GM18907 (cell line): ENCODE measurements around the gene ESRRG.
"Not testable (repeated sequence)": the region's sequence is repeated elsewhere in the genome, so short reads cannot be mapped to it uniquely, and the experiment has no call there.

Experiments
- ATAC-seq: cut with Tn5 transposase; IDR thresholded peaks from one replicate; pipeline ENCODE4 v1.9.1; 2021; ENCODE audit warnings: mild to moderate bottlenecking, moderate library complexity; ENCODE audit not compliant: unreplicated experiment

The ESRRG gene

GRCh38 chr1:216705676-216706075, 17.6 kb downstream of the ESRRG start:
- ATAC-seq, result no peak

DNA sequence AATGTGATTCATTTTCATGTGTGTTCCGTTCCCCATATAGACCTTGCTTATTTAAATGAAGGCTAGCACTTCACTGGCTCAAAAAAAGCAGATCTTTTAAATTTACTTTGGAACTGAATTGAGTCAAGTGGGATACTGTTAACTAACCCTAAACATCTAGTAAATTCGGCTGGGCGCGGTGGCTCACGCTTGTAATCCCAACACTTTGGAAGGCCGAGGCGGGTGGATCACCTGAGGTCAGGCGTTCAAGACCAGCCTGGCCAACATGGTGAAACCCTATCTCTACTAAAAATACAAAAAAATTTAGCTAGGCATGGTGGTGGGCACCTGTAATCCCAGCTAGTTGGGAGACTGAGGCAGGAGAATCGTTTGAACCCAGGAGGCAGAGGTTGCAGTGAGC, 19.2 kb downstream of the ESRRG start:
- ATAC-seq, result not testable (repeated sequence)

- ATAC-seq, result peak; percentile 86
Measured at GRCh38 chr1:216702170-216702569, 21.1 kb downstream of the ESRRG start.

DNA sequence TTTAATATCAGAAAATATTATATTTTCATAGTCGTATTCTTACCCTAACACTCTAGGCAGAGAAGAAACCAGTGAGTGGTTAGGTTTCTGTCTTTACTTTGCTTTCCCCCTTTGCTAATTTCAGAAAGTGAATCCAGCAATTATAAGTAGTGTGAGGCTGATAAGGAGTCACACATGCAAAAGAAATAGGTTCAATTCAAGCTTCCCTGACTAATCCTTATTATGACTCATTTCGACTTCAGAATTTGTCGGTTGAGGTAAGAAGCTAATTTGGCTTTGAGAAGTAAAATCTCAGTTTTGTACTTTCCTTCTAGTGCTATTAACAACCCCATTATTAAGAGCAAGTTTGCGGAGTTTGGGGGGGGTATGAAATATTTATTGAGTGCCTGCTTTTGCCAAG, 22.4 kb downstream of the ESRRG start:
- no peak for ATAC-seq

DNA sequence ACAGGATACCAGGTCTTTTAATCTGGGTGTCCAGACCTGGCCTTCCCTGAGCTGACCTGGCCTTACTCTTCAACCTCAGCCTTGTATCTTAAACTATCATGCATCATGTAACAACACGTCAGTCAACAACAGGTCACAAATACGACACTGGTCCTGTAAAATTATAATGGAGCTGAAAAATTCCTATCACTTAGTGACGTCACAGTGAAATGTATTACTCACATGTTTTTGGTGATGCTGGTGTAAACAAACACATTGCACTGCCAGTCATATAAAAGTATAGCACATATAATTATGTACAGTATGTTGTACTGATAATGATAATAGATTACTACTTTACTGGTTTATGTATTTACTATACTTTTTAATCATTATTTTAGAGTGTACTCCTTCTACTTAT, 31.5 kb downstream of the ESRRG start:
- ATAC-seq, result no peak

DNA sequence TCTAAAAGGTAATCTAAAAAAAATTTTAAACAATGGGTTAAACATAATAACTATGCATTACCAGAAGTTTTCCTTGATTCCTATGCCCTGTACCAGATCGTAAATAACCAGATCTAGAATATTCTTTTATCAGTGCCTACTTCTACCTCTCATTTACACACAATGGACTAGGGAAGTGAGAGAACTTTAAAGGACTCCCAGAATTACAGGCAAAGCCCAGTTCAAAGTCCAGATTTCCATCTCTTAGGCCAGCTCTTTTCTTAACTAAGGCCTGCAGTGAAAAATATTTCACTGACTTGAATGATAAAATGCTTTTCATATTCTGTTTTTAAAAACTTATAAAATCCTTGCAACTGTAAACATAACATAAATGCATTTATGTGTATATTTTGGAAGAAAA, 32.6 kb downstream of the ESRRG start:
- no peak for ATAC-seq

GRCh38 chr1:216688127-216688657, 35.0 kb downstream of the ESRRG start:
- no peak for ATAC-seq

- ATAC-seq, result no peak
Measured at GRCh38 chr1:216686860-216687766, 36.1 kb downstream of the ESRRG start.

- ATAC-seq, result no peak
Measured at GRCh38 chr1:216682752-216683151, 40.5 kb downstream of the ESRRG start.

GRCh38 chr1:216679108-216679507, 44.1 kb downstream of the ESRRG start:
- no peak for ATAC-seq

DNA sequence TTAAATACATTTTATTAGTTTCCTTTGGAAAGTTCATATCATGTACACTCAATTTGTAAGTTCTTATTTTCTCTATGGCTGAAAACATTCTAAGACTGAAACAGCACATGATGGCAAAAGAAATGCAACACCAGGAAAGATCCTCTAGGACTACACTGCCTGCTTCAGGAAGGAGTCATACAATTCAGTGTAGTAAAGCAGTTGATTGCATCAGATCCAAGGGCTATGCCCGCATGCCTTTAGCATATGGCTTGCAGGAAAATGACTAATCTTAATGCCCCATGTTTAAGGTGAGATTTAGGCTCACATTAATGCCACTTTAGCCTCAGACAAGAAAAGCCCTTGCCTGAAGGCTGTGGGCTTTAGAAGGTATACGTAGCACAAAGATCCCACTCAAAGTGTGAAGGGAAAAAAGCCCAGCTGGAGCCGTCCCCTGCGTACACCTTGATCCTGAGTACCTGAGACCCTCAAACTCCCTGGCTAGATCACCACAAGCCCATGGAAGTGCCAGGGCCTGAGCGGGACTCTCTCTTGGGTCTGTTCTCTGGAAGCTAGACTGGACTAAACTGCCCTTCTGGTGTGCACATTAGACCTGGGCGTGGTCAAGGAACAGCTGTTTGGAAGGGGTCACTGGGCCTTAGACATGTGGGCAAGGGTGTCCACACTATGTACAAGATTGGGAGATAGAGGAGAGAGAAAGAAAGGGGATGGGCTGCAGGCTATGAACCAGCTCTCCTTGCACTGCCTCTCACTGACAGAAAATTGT, 52.9 kb downstream of the ESRRG start:
- ATAC-seq, result no peak

GRCh38 chr1:216666441-216666840, 56.8 kb downstream of the ESRRG start:
- no peak for ATAC-seq

DNA sequence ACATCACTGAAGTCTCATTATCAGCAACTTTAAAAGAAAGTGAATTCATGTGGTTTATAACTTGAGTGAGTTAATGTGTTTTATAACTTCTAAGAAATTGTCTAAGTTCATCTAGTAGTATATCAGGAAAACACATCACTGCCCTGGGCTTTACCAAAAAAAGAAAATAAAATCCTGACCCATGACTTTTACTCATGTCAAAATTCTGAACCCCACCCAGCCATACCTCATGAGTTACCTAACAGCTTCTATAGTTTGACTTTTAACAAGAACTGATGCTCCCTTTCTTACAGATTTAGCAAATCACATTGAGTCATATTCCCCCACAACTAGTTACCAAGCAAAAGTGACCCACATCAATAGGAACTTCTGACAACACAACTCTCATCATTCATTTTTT, 57.4 kb downstream of the ESRRG start:
- ATAC-seq, result no peak

DNA sequence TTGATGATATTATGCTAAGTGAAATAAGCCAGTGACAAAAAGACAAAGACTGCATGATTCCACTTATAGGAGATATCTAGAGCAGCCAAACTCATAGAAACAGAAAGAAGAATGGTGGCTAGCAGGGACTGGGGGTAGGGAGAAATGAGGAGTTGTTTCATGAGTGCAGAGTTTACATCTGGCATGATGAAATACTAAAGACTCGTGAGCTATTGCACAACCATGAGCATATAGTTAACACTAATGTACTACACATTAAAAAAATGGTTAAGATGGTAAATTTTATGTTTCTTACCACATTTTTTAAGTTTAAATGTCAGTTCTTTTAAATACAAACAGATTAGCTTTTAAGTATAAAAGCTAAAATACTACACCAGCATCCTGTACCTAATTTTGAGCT, 57.8 kb downstream of the ESRRG start:
- ATAC-seq, result no peak

DNA sequence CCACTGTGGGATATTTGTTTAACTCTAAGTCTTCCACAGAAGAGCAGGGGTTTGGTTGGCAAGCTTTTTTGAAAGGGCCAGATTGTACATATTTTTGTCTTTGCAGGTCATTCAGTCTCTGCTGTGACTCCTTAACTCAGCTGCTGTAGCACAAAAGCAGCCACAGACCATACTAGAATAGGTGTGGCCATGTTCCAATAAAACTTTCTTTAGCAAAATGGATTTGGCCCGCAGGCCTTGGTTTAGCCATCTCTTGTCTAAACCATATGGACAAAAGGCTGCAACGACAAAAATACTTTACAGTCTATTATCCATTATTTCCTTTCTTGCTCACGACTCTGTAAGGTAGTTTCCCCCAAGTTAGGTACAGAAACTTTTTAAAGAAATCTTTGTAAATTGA, 60.5 kb downstream of the ESRRG start:
- ATAC-seq, result no peak

DNA sequence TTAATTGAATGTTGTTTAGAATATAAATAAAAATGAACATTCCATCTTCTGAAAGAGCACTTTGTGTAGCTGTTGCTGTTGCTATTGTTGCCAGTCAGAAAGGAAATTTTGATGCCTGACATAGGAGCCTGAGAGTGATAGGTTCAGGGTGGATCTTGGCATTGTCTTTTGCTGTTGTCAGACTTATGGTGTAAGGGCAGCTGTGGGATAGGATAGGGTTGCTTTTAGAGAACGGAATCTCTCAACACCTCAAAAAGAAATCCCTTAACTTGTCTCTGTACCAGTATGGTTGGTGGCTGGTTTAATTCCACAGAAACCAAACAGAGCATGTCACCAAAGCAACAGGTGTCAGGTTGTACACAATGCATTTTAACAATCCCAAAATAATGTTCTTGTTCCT, 62.7 kb downstream of the ESRRG start:
- ATAC-seq, result no peak

DNA sequence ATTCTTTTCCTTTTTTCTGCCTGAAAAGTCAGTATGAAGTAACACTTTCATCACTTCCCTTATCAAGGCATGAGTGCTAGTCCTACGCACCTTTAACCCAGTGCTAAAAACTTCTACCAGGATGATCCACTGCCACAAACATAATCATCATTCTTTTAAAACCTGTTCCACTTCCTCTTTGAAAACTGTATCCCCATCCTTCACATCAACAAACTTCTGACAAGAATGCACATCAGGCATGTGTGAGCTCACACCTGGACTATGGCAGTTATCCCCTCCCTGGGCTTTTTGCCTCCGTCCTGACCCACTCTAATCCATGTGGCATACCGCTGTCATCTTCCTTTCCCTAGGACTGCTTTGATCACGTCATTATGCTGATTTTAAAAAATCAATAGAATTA, 70.2 kb downstream of the ESRRG start:
- no peak for ATAC-seq

- no peak for ATAC-seq
Measured at GRCh38 chr1:216651826-216652418, 71.3 kb downstream of the ESRRG start.

DNA sequence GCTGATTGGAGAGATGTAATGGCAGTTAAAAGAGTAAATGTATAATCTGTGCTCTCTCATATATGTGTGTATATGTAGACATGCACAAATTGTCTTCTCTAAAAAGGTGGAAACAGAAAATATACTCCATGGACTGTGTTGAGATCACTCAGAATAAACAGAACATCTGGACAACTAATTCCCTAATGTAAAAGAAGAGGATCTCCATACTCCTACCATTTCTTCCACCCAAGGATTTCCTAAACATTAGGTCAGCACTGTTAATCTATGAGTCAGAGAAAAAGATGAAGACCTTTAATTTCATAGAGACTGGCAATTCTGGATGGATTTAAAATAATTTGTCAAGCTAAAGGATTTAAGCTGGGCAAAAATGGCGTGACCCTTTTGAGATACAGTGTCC, 80.1 kb downstream of the ESRRG start:
- ATAC-seq, result no peak

GRCh38 chr1:216641669-216642460, 81.4 kb downstream of the ESRRG start:
- no peak for ATAC-seq

GRCh38 chr1:216640100-216640499, 83.1 kb downstream of the ESRRG start:
- ATAC-seq, result no peak
